Subcutaneous abdominal adipose tissue (tissue), 5 donors: ENCODE results near the gene APOA1.

ENCODE experiments used
- H3K27ac ChIP-seq: one replicate; pipeline ENCODE4 v1.7.0; 2013; ENCODE audit warnings: low read depth, mild to moderate bottlenecking, inconsistent platforms, low read length, moderate library complexity
- H3K27me3 ChIP-seq, 5 donors: one replicate each; pipeline ENCODE4 v1.7.0; 2013; ENCODE audit warnings: low read length in 5 of 5, inconsistent platforms in 1 of 5; ENCODE audit not compliant: control insufficient read depth in 5 of 5, insufficient read depth in 4 of 5
- H3K36me3 ChIP-seq, 5 donors: one replicate each; pipeline ENCODE4 v1.7.0; 2013; ENCODE audit warnings: low read length in 5 of 5; ENCODE audit not compliant: control insufficient read depth in 5 of 5, insufficient read depth in 5 of 5
- H3K4me1 ChIP-seq, 5 donors: one replicate each; pipeline ENCODE4 v1.7.0; 2013; ENCODE audit warnings: low read length in 5 of 5, mild to moderate bottlenecking in 3 of 5, moderate library complexity in 1 of 5; ENCODE audit not compliant: control insufficient read depth in 5 of 5, insufficient read depth in 5 of 5
- H3K4me3 ChIP-seq, 5 donors: one replicate each; pipeline ENCODE4 v1.7.0; 2013; ENCODE audit warnings: low read length in 5 of 5, low read depth in 1 of 5
- H3K9ac ChIP-seq, 5 donors: one replicate each; pipeline ENCODE4 v1.7.0; 2013; ENCODE audit warnings: low read length in 5 of 5, mild to moderate bottlenecking in 4 of 5, moderate library complexity in 3 of 5
- H3K9me3 ChIP-seq, 5 donors: one replicate each; pipeline ENCODE4 v1.7.0; 2013; ENCODE audit warnings: low read length in 5 of 5; ENCODE audit not compliant: control insufficient read depth in 5 of 5
- donor health status: healthy.
- donor health status: healthy.
- donor health status: healthy.
- donor health status: healthy.
- donor health status: healthy.

APOA1 gene

GRCh38 chr11:116822575-116822974, 14.8 kb downstream of the APOA1 start:
- no peaks in the 10 kb centered on the region for H3K4me1 ChIP-seq
- H3K9me3 ChIP-seq, result no peaks in the 10 kb centered on the region
- no peak overlapping the region for H3K27ac ChIP-seq
- H3K4me3 ChIP-seq, result no peak overlapping the region
- no peak overlapping the region for H3K9ac ChIP-seq
- H3K27me3 ChIP-seq, result no peaks in the 10 kb centered on the region
- H3K36me3 ChIP-seq, result no peaks in the 10 kb centered on the region

GRCh38 chr11:116821050-116821918, 16.1 kb downstream of the APOA1 start:
- Histone ChIP-seq H3K4me3 (no peak overlapping the region), H3K4me1 (no peaks in the 10 kb centered on the region), H3K9me3 (no peaks in the 10 kb centered on the region), H3K27me3 (no peaks in the 10 kb centered on the region), H3K27ac (no peak overlapping the region), H3K36me3 (no peaks in the 10 kb centered on the region), H3K9ac (no peak overlapping the region)

- no peak overlapping the region for H3K4me3 ChIP-seq
- H3K4me1 ChIP-seq, result no peaks in the 10 kb centered on the region
- H3K9ac ChIP-seq, result no peak overlapping the region
- H3K9me3 ChIP-seq, result no peaks in the 10 kb centered on the region
- H3K27me3 ChIP-seq, result no peaks in the 10 kb centered on the region
- no peaks in the 10 kb centered on the region for H3K36me3 ChIP-seq
- H3K27ac ChIP-seq, result no peak overlapping the region
Observed at GRCh38 chr11:116819049-116819448, 18.4 kb downstream of the APOA1 start.

- Histone ChIP-seq H3K9ac (no peak overlapping the region), H3K9me3 (peaks cover 0 to 4% (median 0%) of the 10 kb centered on the region in 5 donors), H3K36me3 (no peaks in the 10 kb centered on the region), H3K4me3 (no peak overlapping the region), H3K27ac (no peak overlapping the region), H3K27me3 (no peaks in the 10 kb centered on the region), H3K4me1 (no peaks in the 10 kb centered on the region)
Observed at GRCh38 chr11:116814502-116814901, 22.9 kb downstream of the APOA1 start.

- H3K9me3 ChIP-seq, result peaks cover 0 to 4% (median 0%) of the 10 kb centered on the region in 5 donors
- H3K4me3 ChIP-seq, result no peak overlapping the region
- no peak overlapping the region for H3K27ac ChIP-seq
- no peak overlapping the region for H3K9ac ChIP-seq
- H3K27me3 ChIP-seq, result no peaks in the 10 kb centered on the region
- H3K4me1 ChIP-seq, result no peaks in the 10 kb centered on the region
- H3K36me3 ChIP-seq, result no peaks in the 10 kb centered on the region
Observed at GRCh38 chr11:116813781-116814471, 23.5 kb downstream of the APOA1 start.

GRCh38 chr11:116813170-116813569, 24.3 kb downstream of the APOA1 start:
- Histone ChIP-seq H3K27me3 (no peaks in the 10 kb centered on the region), H3K27ac (no peak overlapping the region)

GRCh38 chr11:116812109-116812508, 25.3 kb downstream of the APOA1 start:
- peaks cover 0 to 4% (median 0%) of the 10 kb centered on the region in 5 donors for H3K9me3 ChIP-seq
- H3K4me1 ChIP-seq, result no peaks in the 10 kb centered on the region
- no peaks in the 10 kb centered on the region for H3K36me3 ChIP-seq
- H3K9ac ChIP-seq, result no peak overlapping the region
- H3K4me3 ChIP-seq, result no peak overlapping the region
- H3K27me3 ChIP-seq, result no peaks in the 10 kb centered on the region
- no peak overlapping the region for H3K27ac ChIP-seq

More at GRCh38 chr11:116813170-116813569, 24.3 kb downstream of the APOA1 start:
- H3K4me3 ChIP-seq, result no peak overlapping the region
- H3K9ac ChIP-seq, result no peak overlapping the region
- H3K36me3 ChIP-seq, result no peaks in the 10 kb centered on the region
- H3K9me3 ChIP-seq, result peaks cover 0 to 4% (median 0%) of the 10 kb centered on the region in 5 donors
- H3K4me1 ChIP-seq, result no peaks in the 10 kb centered on the region

GRCh38 chr11:116811194-116811593, 26.2 kb downstream of the APOA1 start:
- Histone ChIP-seq H3K9ac (no peak overlapping the region), H3K4me1 (no peaks in the 10 kb centered on the region), H3K27ac (no peak overlapping the region), H3K36me3 (no peaks in the 10 kb centered on the region), H3K9me3 (peaks cover 0 to 4% (median 0%) of the 10 kb centered on the region in 5 donors), H3K4me3 (no peak overlapping the region), H3K27me3 (no peaks in the 10 kb centered on the region)

GRCh38 chr11:116808262-116809175, 28.9 kb downstream of the APOA1 start:
- Histone ChIP-seq H3K36me3 (no peaks in the 10 kb centered on the region), H3K4me3 (no peak overlapping the region), H3K27ac (no peak overlapping the region), H3K4me1 (no peaks in the 10 kb centered on the region), H3K9ac (no peak overlapping the region), H3K27me3 (no peaks in the 10 kb centered on the region), H3K9me3 (peaks cover 0 to 4% (median 0%) of the 10 kb centered on the region in 5 donors)
